Measurements from ENCODE around the gene GTPBP3. TPM values are rescaled to one million over a fixed set of nuclear protein-coding genes. Genes with fewer than 3 reads are reported as not detected.

The GTPBP3 gene
- total RNA-seq, 1 donor from 2014 or later = 17.3 TPM

- DNase-seq = peak; percentile 80
Observed at GRCh38 chr19:17327654-17328516, 9.5 kb upstream of the GTPBP3 start.

GRCh38 chr19:17328517-17329365 is 8.6 kb upstream of the GTPBP3 start:
- no peak for DNase-seq

GRCh38 chr19:17329366-17330261 is 7.7 kb upstream of the GTPBP3 start:
- DNase-seq = no peak

GRCh38 chr19:17330262-17331044 is 6.9 kb upstream of the GTPBP3 start:
- no peak for DNase-seq

DNA sequence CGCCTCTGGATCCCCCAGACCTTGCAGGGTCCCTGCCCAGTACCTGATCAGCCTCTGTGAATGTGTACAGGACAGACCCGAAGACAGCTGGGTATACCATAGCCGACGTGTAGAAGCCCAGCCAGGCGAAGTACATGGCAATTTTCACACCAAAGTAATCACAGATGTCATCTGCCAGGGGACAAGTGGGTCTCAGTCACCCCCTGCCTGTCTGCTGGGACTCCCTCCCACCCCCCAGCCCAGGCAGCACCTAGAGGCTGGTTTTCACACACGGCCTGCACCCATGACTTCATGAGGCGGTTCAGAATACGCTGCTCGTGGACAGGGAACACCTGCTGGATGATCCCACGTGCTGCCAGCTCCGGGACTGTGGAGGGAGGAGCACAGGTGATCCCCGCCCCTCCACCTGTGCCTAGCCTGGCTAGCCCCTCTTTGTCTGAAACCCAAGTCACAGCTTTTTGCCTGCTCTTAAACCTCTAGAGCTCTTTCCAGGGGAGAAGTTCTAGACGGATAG is 6.3 kb upstream of the GTPBP3 start:
- DNase-seq = no peak

- no peak for DNase-seq
Observed at GRCh38 chr19:17332360-17332676, 5.0 kb upstream of the GTPBP3 start.

DNA sequence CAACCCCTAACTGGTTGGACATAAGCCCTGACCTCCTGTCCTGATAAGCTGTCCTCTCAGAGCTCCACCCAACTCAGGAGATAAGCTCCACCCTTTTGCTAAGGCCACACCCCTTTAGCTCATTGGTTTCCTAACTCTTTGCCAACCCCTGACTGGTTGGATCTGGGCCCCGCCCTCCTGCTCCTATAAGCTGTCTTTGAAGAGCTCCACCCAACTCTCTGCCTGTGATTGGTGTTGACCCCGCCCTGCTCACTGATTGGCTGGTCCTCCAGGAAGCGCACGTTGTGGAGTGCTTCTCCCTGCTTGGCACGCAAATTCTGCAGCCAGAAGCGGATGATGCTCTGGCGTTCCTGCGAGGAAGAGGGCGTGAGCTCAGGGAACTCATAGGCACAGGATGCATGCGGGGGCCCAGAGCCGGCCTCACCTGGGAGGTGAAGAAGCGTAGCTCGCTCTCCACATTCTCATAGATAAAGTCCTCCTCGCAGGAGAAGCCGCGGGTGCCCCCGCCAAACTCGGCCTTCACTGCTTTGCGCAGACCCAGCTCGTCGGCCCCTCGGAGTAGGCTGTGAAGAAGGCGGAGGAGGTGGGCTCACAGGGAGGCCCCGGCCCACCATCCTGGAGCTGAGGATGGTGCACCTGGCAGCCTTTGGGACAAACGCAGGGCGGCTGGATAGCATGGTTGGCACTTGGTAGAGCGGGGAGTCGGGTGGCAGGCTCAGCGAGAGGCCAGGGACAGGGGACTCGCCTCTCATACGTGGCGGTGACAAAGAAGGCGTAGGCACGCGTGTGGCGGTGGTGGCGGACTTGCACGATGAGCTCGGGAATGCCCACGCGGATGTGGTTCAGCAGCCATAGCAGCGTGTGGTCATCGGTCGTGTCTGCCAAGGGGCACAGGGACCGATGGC is 4.4 kb upstream of the GTPBP3 start:
- no peak for DNase-seq

DNA sequence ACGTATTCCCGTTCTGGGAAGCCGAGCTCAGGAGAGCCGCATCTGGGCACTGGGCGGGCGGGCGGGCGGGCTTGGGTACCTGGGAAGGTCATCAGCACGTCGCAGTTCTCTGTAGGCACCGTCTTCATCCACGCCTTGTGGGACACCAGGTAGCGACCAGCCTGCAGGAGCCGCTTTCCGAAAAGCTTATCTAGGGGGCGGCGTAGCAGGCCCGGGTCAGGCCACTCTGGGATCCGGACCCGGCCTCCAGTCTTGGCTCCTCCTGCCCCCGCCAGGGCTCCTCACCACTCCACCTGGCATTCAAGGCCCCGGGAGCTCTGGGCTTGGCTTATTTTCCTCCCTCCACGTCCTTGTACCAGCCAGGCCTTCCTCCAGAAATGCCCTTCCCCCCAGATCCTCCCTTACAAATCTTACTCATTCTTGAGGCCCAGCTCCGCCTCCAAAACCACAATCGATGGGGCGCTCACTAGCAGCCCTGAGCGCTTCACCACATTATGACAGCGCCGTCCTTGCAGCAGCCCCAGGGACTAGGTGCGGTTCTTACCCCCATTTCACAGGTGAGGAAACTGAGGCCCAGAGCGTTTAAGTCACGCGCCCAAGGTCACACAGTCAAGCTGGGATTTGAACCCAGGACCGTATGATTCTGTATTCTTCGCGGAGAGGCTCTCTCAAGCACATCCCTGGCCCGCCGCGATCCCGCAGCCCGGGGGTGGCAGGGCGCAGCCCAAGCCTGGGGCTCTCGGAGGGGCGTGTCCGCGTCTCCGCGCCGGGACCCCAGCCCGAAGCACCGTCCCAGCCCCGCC is 3.5 kb upstream of the GTPBP3 start:
- no peak for DNase-seq

- DNase-seq = peak; percentile 98
Observed at GRCh38 chr19:17334414-17335409, 2.6 kb upstream of the GTPBP3 start, which contains the start of gene ANO8. Gene ANO8 (minus strand): TSS chr19:17334855. CDS start chr19:17334670, 185 bp downstream.

- DNase-seq = no peak
Observed at GRCh38 chr19:17335575-17335974, 1.8 kb upstream of the GTPBP3 start.

GRCh38 chr19:17337675-17338432 is 501 bp downstream of the GTPBP3 start:
- no peak for DNase-seq

GRCh38 chr19:17338433-17339078 is 1.2 kb downstream of the GTPBP3 start:
- DNase-seq = no peak

DNA sequence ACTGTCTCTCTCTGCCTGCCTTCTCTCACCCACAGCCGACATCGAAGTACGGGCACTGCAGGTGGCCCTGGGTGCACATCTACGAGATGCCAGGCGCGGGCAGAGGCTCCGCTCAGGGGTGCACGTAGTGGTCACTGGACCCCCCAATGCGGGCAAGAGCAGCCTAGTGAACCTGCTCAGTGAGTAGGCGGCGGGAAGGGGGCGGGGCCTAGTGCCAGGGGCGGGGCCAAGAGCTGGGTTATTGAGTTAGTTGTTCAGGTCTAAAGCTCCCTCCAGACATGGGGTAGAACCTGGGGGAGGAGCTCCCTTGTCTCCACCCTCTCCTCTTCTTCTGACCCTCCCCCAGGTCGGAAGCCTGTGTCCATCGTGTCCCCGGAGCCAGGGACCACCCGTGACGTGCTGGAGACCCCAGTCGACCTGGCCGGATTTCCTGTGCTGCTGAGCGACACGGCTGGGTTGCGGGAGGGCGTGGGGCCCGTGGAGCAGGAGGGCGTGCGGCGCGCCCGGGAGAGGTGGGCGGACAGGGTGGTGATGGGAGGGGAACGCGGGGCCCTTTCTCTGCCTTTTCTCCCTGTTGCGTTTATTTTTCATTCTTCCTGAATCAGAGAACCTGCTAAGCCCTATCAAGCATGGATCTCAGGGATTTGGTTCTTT is 1.9 kb downstream of the GTPBP3 start:
- DNase-seq = no peak

GRCh38 chr19:17340302-17340870 is 3.0 kb downstream of the GTPBP3 start:
- DNase-seq = no peak

DNA sequence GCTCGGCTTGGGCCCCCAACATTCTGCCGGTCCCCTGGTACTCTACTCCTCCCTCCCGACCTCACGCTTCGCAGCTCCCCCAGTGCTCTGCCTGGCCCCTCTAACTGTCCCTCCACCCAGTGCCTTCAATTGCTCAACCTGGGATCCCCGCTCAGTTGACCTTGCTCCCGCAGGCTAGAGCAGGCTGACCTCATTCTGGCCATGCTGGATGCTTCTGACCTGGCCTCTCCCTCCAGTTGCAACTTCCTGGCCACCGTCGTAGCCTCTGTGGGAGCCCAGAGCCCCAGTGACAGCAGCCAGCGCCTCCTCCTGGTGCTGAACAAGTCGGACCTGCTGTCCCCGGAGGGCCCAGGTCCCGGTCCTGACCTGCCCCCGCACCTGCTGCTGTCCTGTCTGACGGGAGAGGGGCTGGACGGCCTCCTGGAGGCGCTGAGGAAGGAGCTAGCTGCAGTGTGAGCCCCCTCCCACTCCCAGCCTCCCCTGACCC is 3.6 kb downstream of the GTPBP3 start:
- no peak for DNase-seq

GRCh38 chr19:17341386-17341785 is 4.0 kb downstream of the GTPBP3 start:
- no peak for DNase-seq

Measured in tongue (tissue), 2 donors.